HepG2 (cell line): Measurements from ENCODE around the gene MRPL10. TPM values are rescaled to one million over a fixed set of nuclear protein-coding genes. Genes with fewer than 3 reads are reported as not detected.

Experiments used
- CTCF ChIP-seq: sonication (generic); formaldehyde crosslinking; IDR thresholded peaks from 2 replicates; pipeline ENCODE4 v1.5.0; 2020; ENCODE audit warnings: mild to moderate bottlenecking, missing genetic modification reagents, moderate library complexity
- IKZF5 ChIP-seq: IDR thresholded peaks from 2 replicates; pipeline ENCODE4 v1.6.1; 2018; ENCODE audit warnings: missing genetic modification reagents, mild to moderate bottlenecking, missing compliant biosample characterization
- NCOA5 ChIP-seq: sonication (generic); formaldehyde crosslinking; IDR thresholded peaks from 2 replicates; pipeline ENCODE4 v1.4.0; 2020; ENCODE audit warnings: missing genetic modification reagents
- NONO ChIP-seq, 2 experiments: fragments of 450-650 bp in 1 of 2; sonication (generic) in 1 of 2; formaldehyde crosslinking in 1 of 2; IDR thresholded peaks in 1 of 2; conservative IDR thresholded peaks in 1 of 2; 2 replicates each; pipeline versions ENCODE4 v1.6.1 to v1.8.0; 2017 to 2022; ENCODE audit warnings: mild to moderate bottlenecking in 1 of 2, missing genetic modification reagents in 1 of 2, moderate library complexity in 1 of 2
- RFXAP ChIP-seq: sonication (generic); formaldehyde crosslinking; IDR thresholded peaks from 2 replicates; pipeline ENCODE4 v1.4.0; 2020; ENCODE audit warnings: missing genetic modification reagents, borderline replicate concordance
- SNAPC5 ChIP-seq: sonication (generic); formaldehyde crosslinking; IDR thresholded peaks from 2 replicates; pipeline ENCODE4 v1.8.1; 2023; ENCODE audit warnings: mild to moderate bottlenecking, missing genetic modification reagents, borderline replicate concordance
- ZBTB1 ChIP-seq: sonication (generic); formaldehyde crosslinking; IDR thresholded peaks from 2 replicates; pipeline ENCODE4 v1.4.0; 2020; ENCODE audit warnings: missing genetic modification reagents, borderline replicate concordance
- ZBTB40 ChIP-seq, 2 experiments: fragments of 450-650 bp in 1 of 2; sonication (generic) in 1 of 2; formaldehyde crosslinking in 1 of 2; IDR thresholded peaks; 2 replicates each; pipeline versions ENCODE4 v1.6.1 to v1.8.0; 2016 to 2022; ENCODE audit warnings: antibody characterized with exemption in 1 of 2, mild to moderate bottlenecking in 1 of 2, missing genetic modification reagents in 1 of 2
- ZNF704 ChIP-seq: sonication (generic); formaldehyde crosslinking; IDR thresholded peaks from 2 replicates; pipeline ENCODE4 v1.8.1; 2023; ENCODE audit warnings: mild to moderate bottlenecking, inconsistent platforms, moderate library complexity, missing genetic modification reagents, borderline replicate concordance
- ZNF740 ChIP-seq: sonication (generic); formaldehyde crosslinking; IDR thresholded peaks from 2 replicates; pipeline ENCODE4 v1.4.0; 2020; ENCODE audit warnings: missing genetic modification reagents
- ZNF773 ChIP-seq: sonication (generic); formaldehyde crosslinking; IDR thresholded peaks from 2 replicates; pipeline ENCODE4 v1.4.0; 2020; ENCODE audit warnings: missing genetic modification reagents, borderline replicate concordance
- ZSCAN9 ChIP-seq: IDR thresholded peaks from 2 replicates; pipeline ENCODE4 v1.6.1; 2016; ENCODE audit warnings: borderline replicate concordance
- polyA plus RNA-seq, 8 experiments: library from polyadenylated mRNA; depleted of rRNA in 3 of 8; stranded (reverse) in 7 of 8; unstranded in 1 of 8; fragments of >200 nt; fragmentation: Illumina TruSeq in 4 of 8; extraction: Trizol in 4 of 8; gene quantifications; 2 replicates each; pipeline versions ENCODE4 v1.2.1 to v1.2.3, GENCODE V29; 2011 to 2016; ENCODE audit warnings: low read depth in 4 of 8, missing spikeins in 1 of 8, mixed read lengths in 1 of 8; ENCODE audit not compliant: insufficient read depth in 1 of 8
- total RNA-seq, 5 experiments: library from RNA; depleted of rRNA; stranded (reverse); fragments of >200 nt; fragmentation: Illumina TruSeq; extraction: Trizol; gene quantifications; 2 replicates each; pipeline ENCODE4 v1.2.3, GENCODE V29; 2016; ENCODE audit warnings: low read depth in 1 of 5

MRPL10 gene
- total and polyA plus RNA-seq, 2 of the 13 experiments (the other 11 are each of a cell fraction or from before 2014, with no cell fraction given), result 56.7 to 149 TPM

- TF ChIP-seq ZBTB40 (IDR thresholded peaks at IDR 0.05) (no peak), ZBTB40 (CRISPR knock-in tag; IDR thresholded peaks at IDR 0.05) (peak; percentile 27), ZNF704 (CRISPR knock-in tag) (no peak), ZNF773 (CRISPR knock-in tag) (no peak), NCOA5 (CRISPR knock-in tag) (no peak), RFXAP (CRISPR knock-in tag) (peak; percentile 57; the same call in 1 of the 2 replicates), ZNF740 (CRISPR knock-in tag) (no peak), IKZF5 (peak; percentile 32; the same call in 1 of the 2 replicates), NONO (IDR thresholded peaks at IDR 0.05) (no peak), NONO (CRISPR knock-in tag; conservative IDR thresholded peaks at IDR 0.05) (peak; percentile 67), ZSCAN9 (CRISPR knock-in tag) (peak; percentile 44; the same call in 1 of the 2 replicates), CTCF (CRISPR knock-in tag) (peak; percentile 72), ZBTB1 (no peak), SNAPC5 (CRISPR knock-in tag) (no peak)
These were observed 19.6 kb upstream of the MRPL10 start, which contains the start of gene SP6 (continued) for GRCh38 chr17:47850692-47851573.
